HG03039 (cell line): ENCODE measurements around the gene ANKRD6.

ENCODE experiments used
- ATAC-seq: cut with Tn5 transposase; IDR thresholded peaks from one replicate; pipeline ENCODE4 v1.9.1; 2021; ENCODE audit warnings: mild to moderate bottlenecking, moderate library complexity; ENCODE audit not compliant: unreplicated experiment

The ANKRD6 gene

GRCh38 chr6:89506716-89507617, 74.0 kb downstream of the ANKRD6 start:
- no peak for ATAC-seq

- ATAC-seq, result no peak
These were observed 76.0 kb downstream of the ANKRD6 start for GRCh38 chr6:89508755-89509563.

- no peak for ATAC-seq
These were observed 76.9 kb downstream of the ANKRD6 start for GRCh38 chr6:89509777-89510281.

DNA sequence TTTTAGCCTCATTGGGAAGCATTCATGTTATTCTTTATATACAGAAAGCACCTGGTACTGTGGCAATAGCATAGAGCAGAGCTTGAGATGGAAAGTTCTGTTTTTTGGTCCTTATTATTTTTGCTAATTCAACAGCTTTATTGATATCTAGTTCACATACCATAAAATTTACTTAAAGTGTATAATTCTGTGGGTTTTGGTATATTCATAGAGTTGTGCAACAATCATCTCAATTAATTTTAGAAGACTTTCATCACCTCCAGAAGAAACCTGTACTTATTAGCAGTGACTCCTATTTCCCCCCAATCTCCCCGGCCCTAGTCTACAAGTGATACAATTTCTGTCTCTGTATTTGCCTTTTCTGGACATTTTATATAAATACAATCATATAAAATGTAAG, 77.4 kb downstream of the ANKRD6 start:
- no peak for ATAC-seq

DNA sequence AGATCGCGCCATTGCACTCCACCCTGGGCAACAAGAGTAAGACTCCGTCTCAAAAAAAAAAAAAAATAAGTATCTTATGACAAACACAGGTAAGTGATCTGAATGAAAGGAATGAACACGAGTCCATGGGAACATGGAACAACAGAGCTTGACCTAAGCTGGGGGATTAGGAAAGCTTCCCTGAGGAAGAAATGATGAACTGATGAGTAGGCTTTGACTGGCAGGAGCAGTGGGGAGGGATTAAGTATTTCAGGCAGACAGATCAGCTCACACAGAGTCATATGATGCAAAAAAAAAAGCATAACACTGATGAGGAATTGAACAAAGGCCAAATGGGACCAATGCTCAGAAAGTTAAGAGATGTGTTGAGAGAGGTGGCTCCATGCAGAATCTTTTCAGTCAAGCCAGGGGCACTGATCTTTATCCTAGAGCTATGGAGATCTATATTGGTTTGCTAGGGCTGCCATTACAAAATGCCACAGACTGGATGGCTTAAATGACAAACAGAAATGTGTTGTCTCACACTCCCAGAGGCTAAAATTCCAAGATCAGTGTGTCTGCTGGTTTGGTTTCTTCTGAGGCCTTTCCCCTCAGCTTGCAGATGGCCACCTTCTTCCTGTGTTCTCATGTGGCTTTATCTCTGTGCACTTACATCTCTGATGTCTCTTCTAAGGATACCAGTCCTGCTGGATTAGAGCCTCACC, 85.6 kb downstream of the ANKRD6 start:
- ATAC-seq, result no peak

DNA sequence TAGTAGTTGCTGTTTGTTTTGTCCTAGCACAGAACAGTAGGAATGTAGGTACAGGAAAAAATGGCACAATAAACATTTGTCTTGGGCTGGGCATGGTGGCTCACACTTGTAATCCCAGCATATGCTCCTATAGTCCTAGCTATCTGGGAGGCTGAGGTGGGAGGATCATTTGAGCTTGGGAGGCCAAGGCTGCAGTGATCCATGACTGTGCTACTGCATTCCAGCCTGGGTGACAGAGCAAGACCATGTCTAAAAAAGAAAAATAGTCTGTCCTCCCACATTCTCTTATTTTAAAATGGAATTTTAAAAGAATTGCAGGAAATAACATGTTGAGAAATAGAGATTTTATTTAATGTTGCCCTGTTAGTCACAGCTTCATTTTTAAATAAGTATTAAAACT, 87.8 kb downstream of the ANKRD6 start:
- ATAC-seq, result no peak

DNA sequence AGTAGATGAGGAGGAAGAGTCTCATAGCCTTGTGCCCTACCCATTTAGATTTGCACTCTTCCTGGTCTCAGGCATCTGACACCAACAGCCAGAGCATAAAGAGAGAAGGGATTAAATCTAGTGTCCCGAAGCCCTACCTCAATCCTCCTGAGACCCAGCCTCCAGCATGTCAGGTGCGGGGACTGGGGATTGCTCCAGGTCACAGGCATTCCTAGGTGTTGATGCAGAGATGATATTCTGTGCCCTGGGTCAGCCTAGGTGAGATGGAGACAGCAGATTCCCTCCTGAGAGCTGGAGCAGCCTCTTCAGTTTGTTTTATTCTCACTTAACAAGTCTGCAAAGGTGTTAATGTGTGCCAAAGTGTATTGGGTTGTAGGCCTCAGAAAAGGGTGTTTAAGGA, 89.8 kb downstream of the ANKRD6 start:
- no peak for ATAC-seq

GRCh38 chr6:89525786-89526562, 93.0 kb downstream of the ANKRD6 start:
- no peak for ATAC-seq

DNA sequence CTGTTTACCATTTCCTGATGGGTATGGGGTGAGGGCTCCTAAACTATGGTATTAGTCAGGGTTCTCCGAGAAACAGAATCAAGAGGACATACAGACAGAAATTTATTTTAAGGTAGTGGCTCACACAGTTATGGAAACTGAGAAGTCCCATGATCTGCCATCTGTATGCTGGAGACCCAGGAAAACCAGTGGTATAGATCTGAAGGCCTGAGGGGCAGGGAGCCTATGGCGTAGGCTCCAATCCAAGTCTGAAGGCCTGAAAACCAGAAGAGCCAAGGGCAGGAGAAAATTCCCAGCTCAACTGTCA, 93.6 kb downstream of the ANKRD6 start:
- ATAC-seq, result no peak

- no peak for ATAC-seq
These were observed 94.7 kb downstream of the ANKRD6 start for GRCh38 chr6:89527634-89528033.

- no peak for ATAC-seq
These were observed 95.9 kb downstream of the ANKRD6 start for GRCh38 chr6:89528866-89529265.

GRCh38 chr6:89530982-89531381, 98.0 kb downstream of the ANKRD6 start:
- ATAC-seq, result no peak

DNA sequence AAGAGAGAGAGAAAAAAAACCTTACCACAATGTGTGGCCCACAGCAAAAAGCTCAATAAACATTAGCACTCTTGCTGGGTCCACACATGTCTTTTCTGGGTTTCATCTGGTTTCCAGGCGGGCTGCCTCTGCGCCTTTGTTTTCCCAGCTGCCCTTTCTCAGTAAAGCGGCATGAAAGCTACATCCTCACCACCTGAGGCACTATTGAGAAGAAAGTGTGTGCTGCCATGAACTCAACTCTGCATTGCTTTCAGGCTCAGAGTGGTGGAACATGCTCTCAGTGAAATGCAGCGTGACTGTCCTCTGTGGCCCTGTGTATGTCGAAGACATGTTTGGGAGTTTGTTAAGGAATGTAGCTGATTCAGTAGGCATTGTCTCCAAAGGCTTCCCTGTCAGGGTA, 103.3 kb downstream of the ANKRD6 start:
- ATAC-seq, result no peak

DNA sequence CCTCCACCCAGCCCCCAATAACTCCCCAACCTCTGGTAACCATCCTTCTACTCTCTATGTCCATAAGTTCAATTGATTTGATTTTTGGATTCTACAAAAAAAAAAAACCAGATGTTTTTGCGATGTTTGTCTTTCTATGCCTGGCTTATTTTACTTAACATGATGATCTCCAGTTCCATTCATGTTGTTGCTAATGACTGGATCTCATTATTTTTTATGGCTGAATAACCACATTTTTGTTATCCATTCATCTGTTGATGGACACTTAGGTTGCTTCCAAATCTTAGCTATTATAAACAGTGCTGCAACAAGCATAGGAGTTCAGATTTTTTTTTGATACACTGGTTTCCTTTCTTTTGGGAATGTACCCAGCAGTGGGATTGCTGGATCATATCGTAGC, 106.8 kb downstream of the ANKRD6 start:
- ATAC-seq, result no peak

DNA sequence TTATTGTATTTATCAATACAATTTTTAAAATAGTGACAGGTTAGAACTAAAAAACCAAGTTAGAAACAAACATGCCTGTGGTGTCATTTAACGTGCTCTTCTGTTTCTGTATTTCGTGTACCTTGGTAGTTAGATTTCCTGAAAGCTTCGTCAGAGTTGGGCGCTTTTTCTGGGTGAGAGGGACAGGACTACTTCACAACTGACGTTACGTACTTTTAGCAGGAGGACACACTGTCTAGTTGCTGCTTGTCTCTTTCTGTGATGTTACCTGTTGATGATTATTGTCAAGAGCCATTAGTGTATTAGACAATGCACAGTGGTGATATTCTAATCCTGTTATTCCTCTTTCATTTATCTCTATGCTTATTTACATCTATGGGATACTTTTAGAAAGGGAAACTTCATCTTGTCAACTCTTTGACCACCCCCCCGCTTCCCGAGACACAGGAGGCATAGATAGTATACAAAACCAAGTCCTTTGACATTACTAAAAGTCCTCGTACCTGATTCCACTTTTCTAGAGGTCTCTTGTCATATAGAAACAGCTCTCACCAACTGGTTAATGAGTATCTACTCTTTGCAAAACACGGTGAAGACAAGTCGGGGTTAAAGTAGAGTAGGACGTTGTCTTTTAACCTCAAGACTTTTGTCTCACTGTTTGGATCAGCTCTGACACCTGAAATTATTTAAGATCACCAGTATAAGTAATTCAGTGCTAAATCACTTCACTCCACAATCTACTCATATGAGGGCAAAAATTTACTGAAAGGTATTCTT, 109.3 kb downstream of the ANKRD6 start:
- ATAC-seq, result no peak

GRCh38 chr6:89542866-89543265, 109.9 kb downstream of the ANKRD6 start:
- no peak for ATAC-seq

DNA sequence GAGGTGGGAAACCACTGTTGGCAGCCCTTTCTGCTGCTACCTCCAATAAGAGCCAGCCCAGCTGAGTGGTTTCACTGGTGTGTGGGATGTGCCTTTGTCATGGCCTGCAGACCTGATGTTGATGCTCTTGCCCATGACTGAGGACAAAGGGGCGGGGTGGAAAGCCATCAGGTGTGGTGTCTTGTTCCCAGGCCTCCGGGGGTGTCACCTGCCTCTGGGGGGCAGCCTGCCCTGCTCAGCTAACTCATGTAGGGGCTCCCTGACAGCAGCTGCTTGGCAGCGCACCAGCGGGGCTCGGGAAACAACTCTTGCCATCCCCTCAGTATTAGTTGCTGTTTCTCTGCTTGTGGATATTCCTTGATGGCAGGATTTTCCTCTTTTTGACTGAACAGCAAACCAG, 114.3 kb downstream of the ANKRD6 start:
- ATAC-seq, result no peak

GRCh38 chr6:89553431-89553830, 120.5 kb downstream of the ANKRD6 start:
- ATAC-seq, result no peak

- ATAC-seq, result no peak
These were observed 121.2 kb downstream of the ANKRD6 start for GRCh38 chr6:89554106-89554505.

DNA sequence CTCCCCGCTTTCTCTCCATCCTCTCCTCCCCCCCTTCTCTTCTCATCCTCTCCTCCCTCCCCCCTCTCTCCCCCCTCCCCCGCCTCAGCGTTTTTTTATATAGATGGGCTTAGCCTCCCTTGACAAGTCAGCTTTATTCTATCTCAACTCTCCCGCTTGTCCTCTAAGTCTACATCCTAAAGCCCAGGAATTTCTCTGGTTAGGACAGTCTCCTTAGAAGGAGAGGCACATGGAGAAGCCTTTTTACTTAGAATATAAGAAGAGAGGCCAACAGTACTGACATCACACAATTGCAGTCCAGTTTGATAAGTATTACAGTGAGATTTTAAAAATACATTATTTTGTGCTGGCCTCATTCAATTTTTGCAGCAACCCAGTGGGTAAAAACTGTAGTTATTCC, 122.1 kb downstream of the ANKRD6 start:
- ATAC-seq, result no peak
